GM12865 (cell line): ENCODE measurements around the gene AXIN1.

Experiments
- DNase-seq: peaks from one replicate; pipeline ENCODE4 v3.0.0; 2010; ENCODE audit warnings: low read depth
- H3K4me3 ChIP-seq: 2 replicates; pipeline ENCODE4 v1.5.1; 2011; ENCODE audit warnings: mild to moderate bottlenecking, low read depth, low read length, control low read depth
- TF ChIP-seq, protein P1 (sequence below): IDR thresholded peaks from 2 replicates; pipeline ENCODE4 v1.5.1; 2011; ENCODE audit warnings: low read length, control low read depth, low read depth, inconsistent platforms; ENCODE audit not compliant: insufficient read depth; ENCODE audit errors: missing control alignments

The AXIN1 gene

GRCh38 chr16:361872-362701 is 9.6 kb upstream of the AXIN1 start:
- peak; percentile 89 for DNase-seq
- H3K4me3 ChIP-seq: no peak overlapping the region
- TF ChIP-seq, protein P1, sequence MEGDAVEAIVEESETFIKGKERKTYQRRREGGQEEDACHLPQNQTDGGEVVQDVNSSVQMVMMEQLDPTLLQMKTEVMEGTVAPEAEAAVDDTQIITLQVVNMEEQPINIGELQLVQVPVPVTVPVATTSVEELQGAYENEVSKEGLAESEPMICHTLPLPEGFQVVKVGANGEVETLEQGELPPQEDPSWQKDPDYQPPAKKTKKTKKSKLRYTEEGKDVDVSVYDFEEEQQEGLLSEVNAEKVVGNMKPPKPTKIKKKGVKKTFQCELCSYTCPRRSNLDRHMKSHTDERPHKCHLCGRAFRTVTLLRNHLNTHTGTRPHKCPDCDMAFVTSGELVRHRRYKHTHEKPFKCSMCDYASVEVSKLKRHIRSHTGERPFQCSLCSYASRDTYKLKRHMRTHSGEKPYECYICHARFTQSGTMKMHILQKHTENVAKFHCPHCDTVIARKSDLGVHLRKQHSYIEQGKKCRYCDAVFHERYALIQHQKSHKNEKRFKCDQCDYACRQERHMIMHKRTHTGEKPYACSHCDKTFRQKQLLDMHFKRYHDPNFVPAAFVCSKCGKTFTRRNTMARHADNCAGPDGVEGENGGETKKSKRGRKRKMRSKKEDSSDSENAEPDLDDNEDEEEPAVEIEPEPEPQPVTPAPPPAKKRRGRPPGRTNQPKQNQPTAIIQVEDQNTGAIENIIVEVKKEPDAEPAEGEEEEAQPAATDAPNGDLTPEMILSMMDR: peak; percentile 94

DNA sequence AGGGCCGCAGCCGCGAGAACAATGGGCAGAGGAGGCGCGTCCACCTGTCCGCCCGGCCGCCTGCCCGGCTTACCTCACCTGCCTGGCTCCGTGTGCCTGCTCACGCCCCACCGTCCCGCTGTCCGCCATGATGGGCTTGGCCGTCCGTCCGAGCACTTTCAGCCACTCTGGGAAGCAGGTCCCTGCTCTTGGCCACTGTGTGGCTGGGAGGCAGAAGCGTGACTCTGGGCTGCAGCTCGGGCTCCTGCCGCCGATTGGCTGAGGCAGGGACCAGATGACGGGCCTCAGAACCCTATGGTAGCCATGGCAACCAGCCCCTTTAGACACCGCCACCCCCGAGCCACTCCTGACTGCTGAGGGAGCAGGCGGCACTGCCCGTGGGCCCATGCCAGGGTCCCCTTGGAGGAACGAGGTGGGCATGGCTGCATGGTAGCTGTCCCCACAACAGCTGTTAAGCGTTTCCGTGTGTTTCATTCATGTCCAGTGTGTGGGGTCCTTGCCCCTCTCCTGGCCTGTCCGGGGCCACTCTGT is 8.9 kb upstream of the AXIN1 start:
- DNase-seq: no peak
- H3K4me3 ChIP-seq: no peak overlapping the region
- TF ChIP-seq, protein P1: no peak

DNA sequence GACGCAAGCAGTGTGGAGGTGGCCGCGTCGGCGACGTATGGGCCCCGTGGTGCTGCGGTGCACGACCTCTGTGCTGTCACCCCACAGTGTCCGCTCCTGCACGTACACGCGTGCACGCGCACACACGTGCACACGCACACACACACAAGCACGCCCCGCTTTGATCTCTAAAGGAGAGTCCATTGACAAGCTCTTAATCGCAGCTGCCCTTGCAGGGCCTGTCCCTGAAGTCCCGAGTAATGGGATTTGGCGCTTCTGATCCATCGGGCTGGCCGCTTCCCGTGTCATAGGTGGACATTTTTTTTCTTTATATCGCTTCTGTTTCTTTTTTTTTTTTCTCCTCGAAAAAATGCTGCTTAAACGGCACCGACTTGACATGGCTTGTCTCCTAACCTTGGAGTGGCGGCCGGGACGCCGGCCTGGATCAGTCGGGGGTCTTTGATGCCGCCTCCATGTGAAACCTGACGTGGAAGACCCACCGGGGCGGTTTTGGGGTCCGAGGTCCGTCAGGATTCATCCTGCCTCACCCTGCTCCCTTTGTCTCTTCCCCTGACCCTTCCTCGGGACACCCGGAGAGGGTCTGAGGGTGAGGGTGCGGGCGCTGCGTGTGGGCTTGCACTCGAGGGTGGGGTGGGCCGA is 8.3 kb upstream of the AXIN1 start:
- TF ChIP-seq, protein P1: no peak
- no peak overlapping the region for H3K4me3 ChIP-seq
- no peak for DNase-seq

DNA sequence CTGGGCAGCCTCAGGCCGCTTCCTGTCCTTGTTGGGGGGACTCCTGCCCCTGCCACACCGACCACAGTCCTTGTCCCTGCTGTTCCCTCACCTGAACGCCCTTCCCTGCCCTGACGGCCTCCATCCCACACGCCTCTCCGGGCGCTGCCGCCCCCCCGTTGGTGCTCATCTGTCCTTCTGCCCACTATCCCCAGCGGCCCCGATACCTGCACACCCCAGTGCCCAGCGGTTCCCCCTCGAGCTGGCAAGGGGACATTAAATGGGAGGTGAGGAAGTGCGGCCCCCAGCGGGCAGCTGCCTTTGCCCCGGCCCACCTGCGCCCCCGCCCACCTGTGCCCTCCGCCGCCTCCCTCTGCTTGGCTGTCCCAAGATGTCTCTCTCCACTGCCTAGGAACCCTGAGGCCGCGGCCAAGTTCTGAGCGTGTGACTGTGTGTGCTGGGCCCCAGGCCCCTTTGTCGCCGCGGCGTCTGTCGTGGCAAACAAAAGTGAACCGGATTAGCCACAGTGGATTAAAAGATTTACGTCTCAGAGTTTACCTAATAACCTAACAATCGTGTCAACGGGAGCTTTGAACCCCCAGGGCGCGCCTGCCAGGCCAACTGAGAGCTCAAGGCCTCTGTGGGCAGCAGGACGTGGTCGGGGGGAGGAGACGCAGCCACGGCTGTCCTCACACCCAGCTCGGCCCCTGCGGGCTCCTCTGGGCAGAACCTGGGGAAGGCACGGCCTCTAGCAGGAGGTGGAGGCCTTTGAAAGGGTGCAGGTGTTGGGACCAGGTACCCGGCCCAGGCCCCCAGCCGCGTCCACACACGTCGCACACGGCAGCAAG is 7.6 kb upstream of the AXIN1 start:
- no peak overlapping the region for H3K4me3 ChIP-seq
- TF ChIP-seq, protein P1: no peak
- DNase-seq: no peak

DNA sequence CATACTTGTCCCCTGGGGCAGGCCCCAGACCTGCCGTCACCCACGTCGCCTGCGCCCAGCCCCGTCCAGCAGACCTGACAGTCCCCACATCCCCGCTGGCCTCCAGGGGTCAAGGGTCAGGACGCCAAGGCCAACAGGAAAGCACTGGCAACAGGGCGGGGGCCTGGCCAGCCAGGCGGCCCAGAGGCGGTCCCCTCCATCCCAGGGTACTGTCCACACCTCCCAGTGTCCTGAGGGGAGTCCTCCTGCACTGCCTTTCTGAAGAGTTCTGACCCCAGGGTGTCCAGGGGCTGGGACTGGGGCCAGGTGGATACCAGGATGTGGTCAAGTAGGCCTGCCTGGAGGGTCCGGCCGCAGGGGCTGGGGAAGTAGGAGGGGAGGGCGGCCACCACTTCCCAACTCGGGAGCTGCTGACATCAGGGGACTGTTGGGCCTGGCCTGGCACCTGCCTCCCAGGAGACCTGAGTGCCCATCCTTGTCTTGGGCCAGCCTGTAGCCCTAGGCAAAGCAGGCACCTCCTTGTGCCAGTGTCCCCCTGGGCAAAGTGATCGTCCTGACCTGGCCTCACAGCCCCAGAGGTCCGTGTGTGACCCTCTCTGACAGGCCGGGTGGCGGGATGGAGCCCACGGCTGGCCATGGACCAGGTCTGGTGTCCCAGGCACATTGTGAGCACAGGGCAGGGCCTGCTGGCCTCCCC is 6.7 kb upstream of the AXIN1 start:
- TF ChIP-seq, protein P1: no peak
- DNase-seq: no peak

GRCh38 chr16:356741-357140 is 4.2 kb upstream of the AXIN1 start:
- no peak overlapping the region for H3K4me3 ChIP-seq
- TF ChIP-seq, protein P1: no peak
- no peak for DNase-seq

More for the DNA sequence above, 6.7 kb upstream of the AXIN1 start:
- H3K4me3 ChIP-seq: no peak overlapping the region
